MCF 10A (cell line): ENCODE results near the gene LTO1. TPM values are rescaled to one million over a fixed set of nuclear protein-coding genes. Genes with fewer than 3 reads are reported as not detected.

Experiments used
- BruUV-seq: library from RNA; stranded (reverse); fragments of 400-500 nt; replicated peaks from 2 replicates; lab custom pipeline; 2021; lab: Mats Ljungman, UMichigan
- CTCF ChIA-PET: fragments of 300-600 bp; sonication (Branson Sonifier 250); formaldehyde crosslinking; extraction: SDS; loops from one replicate; lab custom pipeline; 2021; ENCODE audit warnings: antibody characterized with exemption, inconsistent platforms; lab: Yijun Ruan, JAX
- POLR2A ChIA-PET: fragments of 300-600, 350-650 bp; sonication (Branson Sonifier 250); formaldehyde crosslinking; extraction: SDS; loops from one replicate; lab custom pipeline; 2020; ENCODE audit warnings: antibody characterized with exemption, inconsistent platforms; lab: Yijun Ruan, JAX
- DNase-seq: peaks from one replicate; pipeline ENCODE4 v3.0.0-alpha.2; 2018; ENCODE audit not compliant: unreplicated experiment
- H3K27ac Mint-ChIP-seq: one replicate; pipeline ENCODE4 v1.8.0; 2022; ENCODE audit warnings: mild to moderate bottlenecking, low read depth, mixed read lengths; ENCODE audit not compliant: unreplicated experiment
- H3K27me3 Mint-ChIP-seq: one replicate; pipeline ENCODE4 v1.8.0; 2022; ENCODE audit warnings: mixed read lengths; ENCODE audit not compliant: insufficient read depth, unreplicated experiment
- H3K36me3 Mint-ChIP-seq: one replicate; pipeline ENCODE4 v1.8.0; 2022; ENCODE audit warnings: mild to moderate bottlenecking, moderate library complexity, mixed read lengths; ENCODE audit not compliant: insufficient read depth, unreplicated experiment
- H3K4me1 Mint-ChIP-seq: one replicate; pipeline ENCODE4 v1.8.0; 2022; ENCODE audit warnings: mixed read lengths; ENCODE audit not compliant: insufficient read depth, unreplicated experiment
- H3K4me3 Mint-ChIP-seq: one replicate; pipeline ENCODE4 v1.8.0; 2022; ENCODE audit warnings: mild to moderate bottlenecking, moderate library complexity, mixed read lengths; ENCODE audit not compliant: unreplicated experiment
- H3K9me3 Mint-ChIP-seq: one replicate; pipeline ENCODE4 v1.8.0; 2022; ENCODE audit warnings: mixed read lengths; ENCODE audit not compliant: unreplicated experiment
- intact Hi-C: fragments of 100-400 bp; cut with micrococcal nuclease; formaldehyde crosslinking; loops from 2 replicates; pipeline ENCODE4 v1.14.1; 2022
- total RNA-seq: library from RNA; stranded (reverse); gene quantifications from 2 replicates; pipeline ENCODE4 v1.2.3, GENCODE V29; 2022
- TF ChIP-seq, protein P1 (sequence below): fragments of 200-600 bp; IDR thresholded peaks from one replicate; pipeline ENCODE4 v1.8.0; 2022; ENCODE audit warnings: antibody characterized with exemption, mild to moderate bottlenecking; ENCODE audit not compliant: unreplicated experiment

Gene LTO1
- total RNA-seq, 1 experiment from 2014 or later: 34.2 TPM

DNA sequence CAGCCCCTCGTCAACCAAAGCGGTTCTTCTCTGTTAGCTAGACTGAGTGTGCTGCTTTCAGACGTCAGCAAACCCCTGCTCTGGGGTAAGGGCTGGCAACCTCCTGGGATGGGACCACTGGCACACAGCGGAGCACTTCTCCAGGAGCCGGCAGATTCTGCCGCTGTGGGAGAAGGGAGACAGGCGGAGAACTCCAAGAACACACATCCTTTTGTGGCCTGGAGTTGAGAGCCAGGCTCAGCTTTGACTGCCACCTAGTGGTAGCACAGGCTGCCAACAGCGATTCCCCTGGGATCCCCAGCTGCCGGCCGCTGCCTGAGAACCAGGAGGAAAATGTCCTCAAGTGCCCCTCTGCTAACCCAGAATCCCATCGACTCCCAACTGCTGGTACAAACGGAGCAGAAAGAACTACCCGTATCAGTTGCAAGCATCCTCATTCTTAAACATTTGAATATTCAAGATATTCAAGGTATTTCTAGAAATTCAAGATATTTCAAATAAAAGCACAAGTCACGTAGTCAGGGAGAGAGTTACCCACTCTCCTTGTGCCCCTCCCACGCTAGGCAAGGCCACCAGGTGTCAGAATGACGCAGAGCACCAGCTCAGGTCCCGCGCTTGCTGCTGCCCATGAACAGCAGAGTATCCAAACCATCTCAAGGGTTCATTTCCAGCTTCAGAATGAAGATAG lies 4.9 kb downstream of the LTO1 start:
- ChIA-PET POLR2A (interaction anchor here (0.6 to 1.6 kb wide), 9 partner anchors 9 to 569 kb away, joined by 3 to 8 read pairs (median 3); no protein-coding TSS in a partner anchor), CTCF (interaction anchor here (0.6 to 7.5 kb wide), 30 partner anchors 9 to 835 kb away, joined by 3 to 62 read pairs (median 4); no protein-coding TSS in a partner anchor)
- Mint-ChIP-seq H3K27me3 (no peaks in the 10 kb centered on the region), H3K9me3 (no peaks in the 10 kb centered on the region), H3K36me3 (peaks cover 61% of the 10 kb centered on the region), H3K4me3 (no peak overlapping the region), H3K4me1 (peaks cover 4% of the 10 kb centered on the region), H3K27ac (no peak overlapping the region)
- no TSS peak for BruUV-seq
- peak; percentile 77 for DNase-seq
- intact Hi-C loops: loop anchor here (1.0 to 2.0 kb wide), 2 partner anchors 28 to 569 kb away; no protein-coding TSS in a partner anchor
- TF ChIP-seq, protein P1, sequence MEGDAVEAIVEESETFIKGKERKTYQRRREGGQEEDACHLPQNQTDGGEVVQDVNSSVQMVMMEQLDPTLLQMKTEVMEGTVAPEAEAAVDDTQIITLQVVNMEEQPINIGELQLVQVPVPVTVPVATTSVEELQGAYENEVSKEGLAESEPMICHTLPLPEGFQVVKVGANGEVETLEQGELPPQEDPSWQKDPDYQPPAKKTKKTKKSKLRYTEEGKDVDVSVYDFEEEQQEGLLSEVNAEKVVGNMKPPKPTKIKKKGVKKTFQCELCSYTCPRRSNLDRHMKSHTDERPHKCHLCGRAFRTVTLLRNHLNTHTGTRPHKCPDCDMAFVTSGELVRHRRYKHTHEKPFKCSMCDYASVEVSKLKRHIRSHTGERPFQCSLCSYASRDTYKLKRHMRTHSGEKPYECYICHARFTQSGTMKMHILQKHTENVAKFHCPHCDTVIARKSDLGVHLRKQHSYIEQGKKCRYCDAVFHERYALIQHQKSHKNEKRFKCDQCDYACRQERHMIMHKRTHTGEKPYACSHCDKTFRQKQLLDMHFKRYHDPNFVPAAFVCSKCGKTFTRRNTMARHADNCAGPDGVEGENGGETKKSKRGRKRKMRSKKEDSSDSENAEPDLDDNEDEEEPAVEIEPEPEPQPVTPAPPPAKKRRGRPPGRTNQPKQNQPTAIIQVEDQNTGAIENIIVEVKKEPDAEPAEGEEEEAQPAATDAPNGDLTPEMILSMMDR: peak; percentile 94

DNA sequence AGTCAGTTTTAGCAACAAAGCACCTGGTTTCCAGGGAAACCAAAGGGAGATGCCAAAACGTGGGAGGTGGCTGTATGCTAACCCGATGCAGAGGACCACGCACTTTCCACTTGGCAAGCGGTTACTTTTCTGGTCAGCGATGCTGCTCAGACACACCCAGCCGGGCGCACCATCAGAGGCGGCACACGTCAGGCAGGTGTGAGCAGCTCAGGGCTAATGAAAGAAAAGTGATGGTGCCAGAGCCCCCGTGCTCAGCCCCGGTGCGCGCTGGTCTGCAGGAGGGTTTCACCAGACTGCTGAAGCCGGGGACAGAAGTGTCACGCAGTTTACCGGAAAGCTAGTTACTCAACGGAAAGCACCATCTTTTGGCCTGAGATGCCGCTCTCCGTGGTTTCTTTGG lies 5.7 kb downstream of the LTO1 start:
- POLR2A ChIA-PET: interaction anchor here (1.2 to 1.4 kb wide), 2 partner anchors 9 to 13 kb away, joined by 4 read pairs; no protein-coding TSS in a partner anchor

DNA sequence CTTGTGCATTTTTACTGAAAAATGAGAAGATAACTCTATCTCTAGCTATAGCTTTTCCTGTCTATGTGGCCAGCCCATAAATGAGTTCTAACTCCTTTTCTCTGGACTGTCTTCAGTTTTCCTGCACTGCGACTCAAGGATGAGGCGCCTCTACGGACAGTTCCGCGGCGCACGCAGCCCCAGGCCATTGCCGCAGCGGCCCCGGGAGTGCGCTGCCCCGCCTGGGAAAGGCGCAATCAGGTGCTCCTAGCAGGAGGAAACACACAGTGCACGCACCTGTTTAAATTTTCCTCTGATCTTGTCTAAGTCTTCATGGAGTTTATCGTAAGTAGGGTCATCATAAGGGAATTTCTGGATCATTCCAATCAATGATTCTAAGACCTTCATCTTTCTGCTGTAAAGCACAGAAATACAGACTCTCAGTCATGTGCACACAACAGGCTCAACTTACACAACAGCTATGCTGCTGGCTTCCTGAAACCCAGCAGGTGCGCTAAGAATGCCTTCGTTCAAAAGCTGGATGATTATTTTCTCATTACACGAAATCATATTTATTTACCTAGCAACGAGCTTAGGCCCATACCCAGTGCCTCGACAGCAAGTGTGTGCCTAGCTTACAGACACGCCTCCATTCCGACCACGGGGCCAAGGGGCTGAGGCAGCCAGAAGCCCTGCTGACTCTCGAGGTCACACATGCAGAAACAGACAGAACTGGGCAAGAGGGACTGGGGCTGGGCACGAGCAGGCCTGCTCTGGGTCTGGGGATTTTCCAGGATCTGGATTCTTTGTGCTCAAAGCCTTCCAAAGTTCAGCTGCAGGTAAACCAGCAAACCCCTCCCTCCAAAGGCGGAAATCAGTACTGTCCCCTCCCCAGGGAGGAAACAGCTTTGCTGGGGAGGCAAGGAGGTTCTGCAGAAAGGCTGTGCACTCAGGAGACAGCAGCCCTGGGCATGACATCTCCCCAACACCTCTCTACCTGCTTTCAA lies 7.2 kb downstream of the LTO1 start:
- no TSS peak for BruUV-seq
- Mint-ChIP-seq H3K9me3 (no peaks in the 10 kb centered on the region), H3K27ac (no peak overlapping the region), H3K4me3 (no peak overlapping the region), H3K4me1 (peaks cover 4% of the 10 kb centered on the region), H3K36me3 (peaks cover 54% of the 10 kb centered on the region), H3K27me3 (no peaks in the 10 kb centered on the region)
- TF ChIP-seq, protein P1: no peak
- intact Hi-C loops: no loop called here
- POLR2A ChIA-PET: interaction anchor here (1.3 to 1.4 kb wide), 2 partner anchors 10 to 566 kb away, joined by 3 read pairs; no protein-coding TSS in a partner anchor
- no peak for DNase-seq
- CTCF ChIA-PET: interaction anchor here (0.6 to 7.5 kb wide), 6 partner anchors 7 to 660 kb away, joined by 3 to 62 read pairs (median 4); no protein-coding TSS in a partner anchor

More for the DNA sequence above, 5.7 kb downstream of the LTO1 start:
- intact Hi-C loops: no loop called here
- CTCF ChIA-PET: interaction anchor here (0.6 to 7.5 kb wide), 12 partner anchors 8 to 836 kb away, joined by 3 to 62 read pairs (median 4); no protein-coding TSS in a partner anchor
- DNase-seq: no peak
- H3K36me3 Mint-ChIP-seq: peaks cover 60% of the 10 kb centered on the region
- H3K27ac Mint-ChIP-seq: no peak overlapping the region
- no peak overlapping the region for H3K4me3 Mint-ChIP-seq
- H3K4me1 Mint-ChIP-seq: peaks cover 4% of the 10 kb centered on the region
- no peaks in the 10 kb centered on the region for H3K9me3 Mint-ChIP-seq
- TF ChIP-seq, protein P1: no peak
- no TSS peak for BruUV-seq
- H3K27me3 Mint-ChIP-seq: no peaks in the 10 kb centered on the region
